Astrocyte (in vitro differentiated cells and primary cell): Measurements from ENCODE around the gene PLA2G6. TPM values are rescaled to one million over a fixed set of nuclear protein-coding genes. Genes with fewer than 3 reads are reported as not detected.

ENCODE experiments used
- DNase-seq: peaks from one replicate; pipeline ENCODE4 v3.0.0-alpha.2; 2010; ENCODE audit warnings: low read depth
- FAIRE-seq: peaks from 2 replicates; lab custom pipeline; 2011; peaks lifted over from hg19 to GRCh38; lab: Jason Lieb, UNC
- H2AFZ ChIP-seq: 2 replicates; pipeline ENCODE4 v1.6.0; 2012; ENCODE audit warnings: low read depth, low read length, inconsistent platforms
- H3K27ac ChIP-seq: 2 replicates; pipeline ENCODE4 v1.5.1; 2011; ENCODE audit warnings: low read depth, low read length, inconsistent platforms
- H3K27me3 ChIP-seq: 2 replicates; pipeline ENCODE4 v1.6.0; 2011; ENCODE audit warnings: low read length, inconsistent platforms; ENCODE audit not compliant: insufficient read depth
- H3K36me3 ChIP-seq: 2 replicates; pipeline ENCODE4 v1.5.1; 2011; ENCODE audit warnings: low read length, inconsistent platforms; ENCODE audit not compliant: insufficient read depth
- H3K4me1 ChIP-seq: 2 replicates; pipeline ENCODE4 v1.5.1; 2011; ENCODE audit warnings: low read length, inconsistent platforms; ENCODE audit not compliant: insufficient read depth
- H3K4me2 ChIP-seq: 2 replicates; pipeline ENCODE4 v1.6.0; 2012; ENCODE audit warnings: low read length, inconsistent platforms
- H3K4me3 ChIP-seq: 2 replicates; pipeline ENCODE4 v1.5.1; 2011; ENCODE audit warnings: low read depth, mild to moderate bottlenecking, low read length, inconsistent platforms; ENCODE audit not compliant: insufficient read depth
- H3K79me2 ChIP-seq: 2 replicates; pipeline ENCODE4 v1.6.0; 2012; ENCODE audit warnings: mild to moderate bottlenecking, low read length, inconsistent platforms; ENCODE audit not compliant: insufficient read depth
- H3K9ac ChIP-seq: 2 replicates; pipeline ENCODE4 v1.6.0; 2012; ENCODE audit warnings: mild to moderate bottlenecking, low read length, inconsistent platforms
- H3K9me3 ChIP-seq: 2 replicates; pipeline ENCODE4 v1.5.1; 2012; ENCODE audit warnings: low read depth, mild to moderate bottlenecking, low read length, inconsistent platforms; ENCODE audit not compliant: insufficient read depth
- H4K20me1 ChIP-seq: 2 replicates; pipeline ENCODE4 v1.6.0; 2012; ENCODE audit warnings: low read length, inconsistent platforms; ENCODE audit not compliant: insufficient read depth
- H3K27ac Mint-ChIP-seq: one replicate; pipeline ENCODE4 v1.8.0; 2021; ENCODE audit warnings: mild to moderate bottlenecking, mixed read lengths; ENCODE audit not compliant: unreplicated experiment
- H3K27me3 Mint-ChIP-seq: one replicate; pipeline ENCODE4 v1.8.0; 2021; ENCODE audit warnings: low read depth, mixed read lengths; ENCODE audit not compliant: unreplicated experiment
- H3K36me3 Mint-ChIP-seq: one replicate; pipeline ENCODE4 v1.8.0; 2021; ENCODE audit warnings: low read depth, mixed read lengths; ENCODE audit not compliant: unreplicated experiment
- H3K4me1 Mint-ChIP-seq: one replicate; pipeline ENCODE4 v1.8.0; 2021; ENCODE audit warnings: low read depth, mixed read lengths; ENCODE audit not compliant: unreplicated experiment
- H3K4me3 Mint-ChIP-seq: one replicate; pipeline ENCODE4 v1.8.0; 2021; ENCODE audit warnings: mild to moderate bottlenecking, moderate library complexity, mixed read lengths; ENCODE audit not compliant: unreplicated experiment
- H3K9me3 Mint-ChIP-seq: one replicate; pipeline ENCODE4 v1.8.0; 2021; ENCODE audit warnings: mild to moderate bottlenecking, mixed read lengths; ENCODE audit not compliant: unreplicated experiment
- EZH2 ChIP-seq: IDR thresholded peaks from 2 replicates; pipeline ENCODE4 v1.6.1; 2012; ENCODE audit warnings: mild to moderate bottlenecking, low read length, inconsistent platforms; ENCODE audit not compliant: insufficient read depth
- total RNA-seq: library from RNA; stranded (reverse); gene quantifications from 2 replicates; pipeline ENCODE4 v1.2.1, GENCODE V29; 2021
- TF ChIP-seq, protein P1 (sequence below): IDR thresholded peaks from 2 replicates; pipeline ENCODE4 v1.5.1; 2011; ENCODE audit warnings: low read depth, mild to moderate bottlenecking, inconsistent platforms, low read length, moderate library complexity; ENCODE audit not compliant: insufficient read depth

PLA2G6 gene
- total RNA-seq, 1 donor from 2014 or later, result 10.0 TPM

DNA sequence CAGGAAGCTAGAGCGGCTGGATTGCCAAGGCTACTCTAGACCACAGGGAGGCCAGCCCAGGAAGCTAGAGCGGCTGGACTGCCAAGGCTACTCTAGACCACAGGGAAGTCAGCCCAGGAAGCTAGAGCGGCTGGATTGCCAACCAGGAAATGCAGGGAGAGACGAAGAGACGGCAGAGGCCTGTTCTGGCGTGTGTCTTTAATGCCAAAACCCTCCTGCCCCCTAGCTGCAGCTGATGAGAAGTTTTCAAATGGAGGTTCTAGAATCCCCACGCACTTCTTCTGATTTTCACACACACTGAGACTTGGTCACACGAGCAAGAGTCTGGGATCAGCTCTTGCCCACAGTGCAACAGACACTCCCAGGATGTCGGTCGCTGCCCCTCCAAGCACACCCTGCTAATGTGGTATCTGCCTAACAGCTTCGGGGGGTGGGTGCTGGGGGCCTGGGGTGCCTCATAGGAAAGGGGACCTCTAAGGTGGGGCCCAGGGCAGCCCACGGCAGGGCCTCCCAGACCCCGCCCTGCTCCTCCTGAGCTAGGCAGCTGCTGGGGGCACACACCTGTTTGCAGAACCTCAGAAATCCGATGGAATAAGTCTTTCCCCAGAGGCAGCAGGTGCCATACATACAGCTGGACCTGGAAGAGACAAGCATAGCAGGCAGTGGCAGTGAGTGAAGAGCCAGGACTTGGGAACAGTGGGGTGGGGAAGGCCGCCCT lies 48.6 kb upstream of the PLA2G6 start:
- TF ChIP-seq, protein P1, sequence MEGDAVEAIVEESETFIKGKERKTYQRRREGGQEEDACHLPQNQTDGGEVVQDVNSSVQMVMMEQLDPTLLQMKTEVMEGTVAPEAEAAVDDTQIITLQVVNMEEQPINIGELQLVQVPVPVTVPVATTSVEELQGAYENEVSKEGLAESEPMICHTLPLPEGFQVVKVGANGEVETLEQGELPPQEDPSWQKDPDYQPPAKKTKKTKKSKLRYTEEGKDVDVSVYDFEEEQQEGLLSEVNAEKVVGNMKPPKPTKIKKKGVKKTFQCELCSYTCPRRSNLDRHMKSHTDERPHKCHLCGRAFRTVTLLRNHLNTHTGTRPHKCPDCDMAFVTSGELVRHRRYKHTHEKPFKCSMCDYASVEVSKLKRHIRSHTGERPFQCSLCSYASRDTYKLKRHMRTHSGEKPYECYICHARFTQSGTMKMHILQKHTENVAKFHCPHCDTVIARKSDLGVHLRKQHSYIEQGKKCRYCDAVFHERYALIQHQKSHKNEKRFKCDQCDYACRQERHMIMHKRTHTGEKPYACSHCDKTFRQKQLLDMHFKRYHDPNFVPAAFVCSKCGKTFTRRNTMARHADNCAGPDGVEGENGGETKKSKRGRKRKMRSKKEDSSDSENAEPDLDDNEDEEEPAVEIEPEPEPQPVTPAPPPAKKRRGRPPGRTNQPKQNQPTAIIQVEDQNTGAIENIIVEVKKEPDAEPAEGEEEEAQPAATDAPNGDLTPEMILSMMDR, result no peak
- TF ChIP-seq EZH2, result no peak
- peaks cover 4% of the 10 kb centered on the region for H3K4me1 Mint-ChIP-seq
- peaks cover 47% of the 10 kb centered on the region for H3K36me3 Mint-ChIP-seq
- Histone ChIP-seq H3K36me3 (peaks cover 26% of the 10 kb centered on the region), H3K4me1 (peaks cover 15% of the 10 kb centered on the region), H3K79me2 (peaks cover 20% of the 10 kb centered on the region), H3K4me2 (no peak overlapping the region), H3K27ac (no peak overlapping the region), H3K4me3 (no peak overlapping the region), H3K27me3 (no peaks in the 10 kb centered on the region), H2AFZ (no peak overlapping the region), H4K20me1 (peaks cover 4% of the 10 kb centered on the region), H3K9ac (no peak overlapping the region), H3K9me3 (no peaks in the 10 kb centered on the region)
- FAIRE-seq (no peak), DNase-seq (no peak)
- H3K4me3 Mint-ChIP-seq, result no peak overlapping the region
- H3K27me3 Mint-ChIP-seq, result no peaks in the 10 kb centered on the region
- H3K9me3 Mint-ChIP-seq, result no peaks in the 10 kb centered on the region
- no peak overlapping the region for H3K27ac Mint-ChIP-seq

DNA sequence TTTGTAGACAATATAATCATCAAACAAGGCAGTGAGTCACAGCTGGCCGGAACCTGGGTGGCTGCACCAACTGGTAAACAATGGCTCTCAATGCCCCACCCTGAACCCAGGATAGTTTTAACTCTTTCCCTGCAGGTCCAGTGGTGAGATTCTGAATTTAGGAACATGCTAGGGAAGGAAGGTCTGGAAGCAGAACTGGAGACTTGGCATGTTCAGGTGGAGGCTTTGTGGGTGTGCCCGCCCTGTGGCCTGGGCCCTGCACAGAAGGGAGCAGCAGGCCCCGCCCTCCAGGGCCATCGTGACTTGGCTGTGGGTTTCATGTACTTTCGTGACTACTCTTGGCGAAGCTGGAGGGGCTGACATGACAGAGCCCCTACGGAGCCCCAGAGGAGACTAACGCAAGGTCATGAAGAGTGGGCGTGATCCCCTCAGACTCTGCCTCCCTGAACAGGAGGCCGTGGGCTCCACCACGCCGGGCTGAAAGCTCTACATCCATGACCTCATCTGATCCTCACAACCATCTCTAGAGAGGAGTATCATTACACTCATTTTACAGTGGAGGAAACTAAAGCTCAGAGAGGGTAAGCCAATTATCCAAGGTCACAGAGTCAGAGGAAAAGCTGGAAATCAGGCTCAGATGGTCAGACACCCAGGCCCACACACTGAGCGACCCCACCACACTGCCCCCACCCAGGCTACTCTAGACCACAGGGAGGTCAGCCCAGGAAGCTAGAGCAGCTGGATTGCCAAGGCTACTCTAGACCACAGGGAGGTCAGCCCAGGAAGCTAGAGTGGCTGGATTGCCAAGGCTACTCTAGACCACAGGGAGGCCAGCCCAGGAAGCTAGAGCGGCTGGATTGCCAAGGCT lies 47.5 kb upstream of the PLA2G6 start:
- no peak overlapping the region for H3K4me3 Mint-ChIP-seq
- H3K27me3 Mint-ChIP-seq, result no peaks in the 10 kb centered on the region
- peaks cover 4% of the 10 kb centered on the region for H3K4me1 Mint-ChIP-seq
- H3K36me3 Mint-ChIP-seq, result peaks cover 37% of the 10 kb centered on the region
- Histone ChIP-seq H2AFZ (no peak overlapping the region), H3K9ac (peak overlapping the region; percentile 69), H3K4me1 (peaks cover 15% of the 10 kb centered on the region), H3K27ac (peak overlapping the region; percentile 73), H3K79me2 (peaks cover 13% of the 10 kb centered on the region), H4K20me1 (peaks cover 4% of the 10 kb centered on the region), H3K9me3 (no peaks in the 10 kb centered on the region), H3K36me3 (peaks cover 31% of the 10 kb centered on the region), H3K4me3 (no peak overlapping the region), H3K4me2 (peak overlapping the region; percentile 40), H3K27me3 (no peaks in the 10 kb centered on the region)
- TF ChIP-seq EZH2, result no peak
- no peaks in the 10 kb centered on the region for H3K9me3 Mint-ChIP-seq
- peak; percentile 59 for DNase-seq
- peak overlapping the region; percentile 14 for H3K27ac Mint-ChIP-seq
- FAIRE-seq, result peak; percentile 5

DNA sequence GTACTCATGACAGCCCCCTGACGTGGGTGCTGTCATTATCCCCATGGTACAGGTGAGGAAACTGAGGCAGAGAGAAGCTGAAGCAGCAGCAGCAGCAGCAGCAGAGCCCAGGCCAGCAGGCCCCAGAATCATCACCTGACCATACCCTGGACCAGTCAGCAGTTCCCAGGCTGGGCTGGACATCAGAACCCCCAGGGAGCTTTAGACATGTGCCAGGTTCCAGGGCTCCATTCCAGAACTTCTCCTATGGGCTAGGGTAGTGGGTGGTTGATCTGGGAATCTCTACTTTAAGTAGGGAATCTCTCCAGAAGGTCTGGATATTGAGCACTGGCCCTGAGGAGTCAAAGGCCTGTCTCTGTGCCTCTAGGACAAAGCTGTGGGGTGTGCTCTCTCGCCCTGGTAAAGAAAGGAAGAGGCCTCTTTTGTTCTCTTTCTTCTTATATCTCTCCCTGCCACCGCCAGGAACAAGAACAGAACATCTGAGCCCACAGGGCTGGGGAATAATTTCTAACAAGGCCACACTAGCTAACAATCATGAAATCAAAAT lies 46.8 kb upstream of the PLA2G6 start:
- no peaks in the 10 kb centered on the region for H3K27me3 ChIP-seq
- Mint-ChIP-seq H3K36me3 (peaks cover 30% of the 10 kb centered on the region), H3K27ac (peak overlapping the region; percentile 14), H3K9me3 (no peaks in the 10 kb centered on the region), H3K27me3 (no peaks in the 10 kb centered on the region), H3K4me1 (peaks cover 4% of the 10 kb centered on the region), H3K4me3 (no peak overlapping the region)
- peak overlapping the region; percentile 73 for H3K27ac ChIP-seq
- peak overlapping the region; percentile 40 for H3K4me2 ChIP-seq
- no peaks in the 10 kb centered on the region for H3K9me3 ChIP-seq
- H3K36me3 ChIP-seq, result peaks cover 31% of the 10 kb centered on the region
- peaks cover 4% of the 10 kb centered on the region for H4K20me1 ChIP-seq
- H2AFZ ChIP-seq, result no peak overlapping the region
- peaks cover 13% of the 10 kb centered on the region for H3K79me2 ChIP-seq
- peak overlapping the region; percentile 69 for H3K9ac ChIP-seq
- no peak for FAIRE-seq
- no peak for DNase-seq
- no peak overlapping the region for H3K4me3 ChIP-seq
- H3K4me1 ChIP-seq, result peaks cover 15% of the 10 kb centered on the region
- TF ChIP-seq, protein P1, result no peak
- TF ChIP-seq EZH2, result no peak
